Progenitor cell of endocrine pancreas (in vitro differentiated cells): ENCODE measurements around the gene CRTC3. TPM values are rescaled to one million over a fixed set of nuclear protein-coding genes. Genes with fewer than 3 reads are reported as not detected.

Experiments
- DNase-seq: peaks from one replicate; pipeline ENCODE4 v3.0.0; 2021; ENCODE audit warnings: low spot score; ENCODE audit not compliant: unreplicated experiment
- H3K27ac Mint-ChIP-seq: 2 replicates; pipeline ENCODE4 v1.8.0; 2021; ENCODE audit warnings: mild to moderate bottlenecking, moderate library complexity, mixed read lengths
- H3K27me3 Mint-ChIP-seq: 2 replicates; pipeline ENCODE4 v1.8.0; 2021; ENCODE audit warnings: mixed read lengths
- H3K36me3 Mint-ChIP-seq: 2 replicates; pipeline ENCODE4 v1.8.0; 2022; ENCODE audit warnings: mixed read lengths; ENCODE audit not compliant: insufficient read depth
- H3K4me1 Mint-ChIP-seq: 2 replicates; pipeline ENCODE4 v1.8.0; 2021; ENCODE audit warnings: low read depth, mixed read lengths
- H3K4me3 Mint-ChIP-seq: 2 replicates; pipeline ENCODE4 v1.8.0; 2021; ENCODE audit warnings: low read depth, mild to moderate bottlenecking, moderate library complexity, mixed read lengths
- H3K9me3 Mint-ChIP-seq: 2 replicates; pipeline ENCODE4 v1.8.0; 2021; ENCODE audit warnings: low read depth, mixed read lengths
- total RNA-seq: library from RNA; stranded (reverse); gene quantifications from 2 replicates; pipeline ENCODE4 v1.2.1, GENCODE V29; 2021
- TF ChIP-seq, protein P1 (sequence below): fragments of 200-600 bp; sonication (generic); IDR thresholded peaks from one replicate; pipeline ENCODE4 v1.5.0; 2021; ENCODE audit warnings: antibody characterized with exemption, mild to moderate bottlenecking; ENCODE audit not compliant: unreplicated experiment

Gene CRTC3
- total RNA-seq, 1 donor from 2014 or later: 34.6 TPM

DNA sequence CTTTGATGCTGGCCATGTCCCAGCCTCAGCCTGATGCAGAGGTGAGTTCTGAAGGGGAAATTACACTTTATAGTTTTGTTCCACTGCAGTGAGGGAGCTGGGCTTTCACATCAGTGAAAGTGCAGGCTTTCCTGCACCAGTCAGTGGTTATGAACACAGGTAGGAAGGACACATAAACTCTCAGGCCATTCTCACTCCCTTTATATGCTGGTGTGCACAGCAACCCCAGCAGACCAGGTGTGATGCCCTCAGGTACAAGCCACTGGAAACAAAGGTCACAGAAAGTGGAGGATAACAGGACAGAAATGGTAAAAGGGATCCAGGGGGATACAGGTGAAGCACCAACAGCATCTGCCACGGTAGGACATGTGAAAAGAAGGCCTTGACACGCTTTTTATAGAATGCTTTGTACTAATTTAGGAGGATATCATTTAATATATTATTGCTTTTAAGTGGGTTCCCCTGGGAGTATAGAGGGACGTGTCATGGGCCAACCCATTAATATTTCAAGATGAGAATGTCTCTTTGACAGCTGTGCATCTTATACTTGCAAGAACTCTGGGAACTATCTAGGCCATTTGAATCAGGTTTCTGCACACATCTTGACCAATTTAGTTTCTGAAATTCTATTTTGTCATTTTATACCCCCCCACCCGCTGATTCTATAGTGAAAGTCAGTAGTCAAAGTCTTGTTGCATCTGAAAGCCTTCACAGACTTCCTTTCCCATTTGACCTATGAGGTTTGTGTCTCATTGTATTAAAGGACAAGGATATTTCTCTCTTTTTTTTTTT, 162.5 kb downstream of the CRTC3 start:
- no peaks in the 10 kb centered on the region for H3K4me1 Mint-ChIP-seq
- H3K9me3 Mint-ChIP-seq: no peaks in the 10 kb centered on the region
- no peak overlapping the region for H3K4me3 Mint-ChIP-seq
- no peak overlapping the region for H3K27ac Mint-ChIP-seq
- TF ChIP-seq, protein P1, sequence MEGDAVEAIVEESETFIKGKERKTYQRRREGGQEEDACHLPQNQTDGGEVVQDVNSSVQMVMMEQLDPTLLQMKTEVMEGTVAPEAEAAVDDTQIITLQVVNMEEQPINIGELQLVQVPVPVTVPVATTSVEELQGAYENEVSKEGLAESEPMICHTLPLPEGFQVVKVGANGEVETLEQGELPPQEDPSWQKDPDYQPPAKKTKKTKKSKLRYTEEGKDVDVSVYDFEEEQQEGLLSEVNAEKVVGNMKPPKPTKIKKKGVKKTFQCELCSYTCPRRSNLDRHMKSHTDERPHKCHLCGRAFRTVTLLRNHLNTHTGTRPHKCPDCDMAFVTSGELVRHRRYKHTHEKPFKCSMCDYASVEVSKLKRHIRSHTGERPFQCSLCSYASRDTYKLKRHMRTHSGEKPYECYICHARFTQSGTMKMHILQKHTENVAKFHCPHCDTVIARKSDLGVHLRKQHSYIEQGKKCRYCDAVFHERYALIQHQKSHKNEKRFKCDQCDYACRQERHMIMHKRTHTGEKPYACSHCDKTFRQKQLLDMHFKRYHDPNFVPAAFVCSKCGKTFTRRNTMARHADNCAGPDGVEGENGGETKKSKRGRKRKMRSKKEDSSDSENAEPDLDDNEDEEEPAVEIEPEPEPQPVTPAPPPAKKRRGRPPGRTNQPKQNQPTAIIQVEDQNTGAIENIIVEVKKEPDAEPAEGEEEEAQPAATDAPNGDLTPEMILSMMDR: no peak
- peaks cover 3% of the 10 kb centered on the region for H3K27me3 Mint-ChIP-seq
- no peak for DNase-seq
- peaks cover 1% of the 10 kb centered on the region for H3K36me3 Mint-ChIP-seq

Other genes starting within 250 kb of the CRTC3 start
- 9.5 and 13.8 TPM in 2 replicates for gene ZNF774, start 177.6 kb upstream of the CRTC3 start, total RNA-seq
- 141 and 142 TPM in 2 replicates for gene IQGAP1, start 141.7 kb upstream of the CRTC3 start, total RNA-seq
- 19.6 and 21.3 TPM in 2 replicates for gene BLM, start 187.4 kb downstream of the CRTC3 start, total RNA-seq